GM12878 (cell line): ENCODE results near the gene UNC80. TPM values are rescaled to one million over a fixed set of nuclear protein-coding genes. Genes with fewer than 3 reads are reported as not detected.

Experiments
- ATAC-seq: fragments of 200-7000 bp; cut with Tn5 transposase; 3 replicates; pipeline ENCODE4 v1.9.1; 2020; ENCODE audit warnings: mild to moderate bottlenecking, moderate library complexity
- BruUV-seq: library from RNA; stranded (reverse); fragments of 400-500 nt; replicated peaks from 2 replicates; lab custom pipeline; 2021; lab: Mats Ljungman, UMichigan
- CTCF ChIA-PET: fragments of 300-600 bp; sonication (Branson Sonifier 250); formaldehyde crosslinking; extraction: SDS; loops from one replicate; lab custom pipeline; 2021; ENCODE audit warnings: inconsistent platforms; lab: Yijun Ruan, JAX
- POLR2A ChIA-PET: fragments of 350-600 bp; formaldehyde crosslinking; extraction: SDS; loops from one replicate; lab custom pipeline; 2021; ENCODE audit warnings: inconsistent platforms; lab: Charles Lee
- RAD21 ChIA-PET: fragments of 300-600 bp; sonication (Branson Sonifier 250); formaldehyde crosslinking; loops from one replicate; lab custom pipeline; 2023; ENCODE audit warnings: antibody characterized with exemption; ENCODE audit not compliant: unreplicated experiment; lab: Charles Lee
- SMC1A ChIA-PET: fragments of 300-600 bp; sonication (Branson Sonifier 250); formaldehyde crosslinking; loops from one replicate; lab custom pipeline; 2023; ENCODE audit not compliant: unreplicated experiment, uncharacterized antibody; lab: Charles Lee
- DNase-seq: peaks from one replicate; pipeline ENCODE4 v3.0.0-alpha.2; 2011; ENCODE audit warnings: low read depth, low spot score
- FAIRE-seq: peaks from 3 replicates; lab custom pipeline; 2011; peaks lifted over from hg19 to GRCh38; lab: Jason Lieb, UNC
- H2AFZ ChIP-seq: 2 replicates; pipeline ENCODE4 v1.6.0; 2011; ENCODE audit warnings: low read depth, low read length, control low read depth; ENCODE audit not compliant: control insufficient read depth
- H3K27ac ChIP-seq: 2 replicates; pipeline ENCODE4 v1.5.1; 2011; ENCODE audit warnings: control low read depth; ENCODE audit not compliant: control insufficient read depth, insufficient read depth
- H3K27me3 ChIP-seq, 2 experiments: replicated peaks in 1 of 2; 2 replicates each; pipeline versions ENCODE4 v1.6.0 to v1.6.1; 2011; ENCODE audit warnings: low read length in 1 of 2; ENCODE audit not compliant: control insufficient read depth in 2 of 2, insufficient read depth in 2 of 2
- H3K36me3 ChIP-seq, 2 experiments: 2 replicates each; pipeline ENCODE4 v1.5.1; 2011; ENCODE audit warnings: low read length in 1 of 2; ENCODE audit not compliant: control insufficient read depth in 2 of 2, insufficient read depth in 2 of 2
- H3K4me1 ChIP-seq: 2 replicates; pipeline ENCODE4 v1.6.1; 2011; ENCODE audit warnings: mild to moderate bottlenecking, low read length, moderate library complexity, mixed read lengths; ENCODE audit not compliant: control insufficient read depth, insufficient read depth
- H3K4me2 ChIP-seq: 2 replicates; pipeline ENCODE4 v1.6.0; 2011; ENCODE audit warnings: control low read depth; ENCODE audit not compliant: control insufficient read depth, insufficient read depth
- H3K4me3 ChIP-seq: fragments of 200-600 bp; sonication (generic); 2 replicates; pipeline ENCODE4 v1.5.1; 2016
- H3K79me2 ChIP-seq: 2 replicates; pipeline ENCODE4 v1.6.0; 2011; ENCODE audit warnings: low read length; ENCODE audit not compliant: control insufficient read depth, insufficient read depth
- H3K9ac ChIP-seq: 2 replicates; pipeline ENCODE4 v1.8.0; 2011; ENCODE audit warnings: low read length, control low read depth, mixed read lengths; ENCODE audit not compliant: control insufficient read depth, insufficient read depth
- H3K9me3 ChIP-seq: replicated peaks from 3 replicates; pipeline ENCODE4 v1.5.1; 2011; ENCODE audit warnings: mild to moderate bottlenecking, low read length; ENCODE audit not compliant: control insufficient read depth, insufficient read depth
- H4K20me1 ChIP-seq: 2 replicates; pipeline ENCODE4 v1.6.0; 2011; ENCODE audit not compliant: control insufficient read depth, insufficient read depth
- CUX1 ChIP-seq: IDR thresholded peaks from 2 replicates; pipeline ENCODE4 v1.6.1; 2012; ENCODE audit warnings: improper control_type of control experiment, low read depth, low read length; ENCODE audit not compliant: insufficient replicate concordance
- IKZF2 ChIP-seq, 2 experiments: fragments of 450-650 bp; IDR thresholded peaks; 2 replicates each; pipeline ENCODE4 v1.6.1; 2017; ENCODE audit warnings: mild to moderate bottlenecking in 2 of 2, moderate library complexity in 2 of 2
- MEF2B ChIP-seq: fragments of 450-650 bp; IDR thresholded peaks from 2 replicates; pipeline ENCODE4 v1.6.1; 2018; ENCODE audit warnings: mild to moderate bottlenecking, moderate library complexity; ENCODE audit not compliant: partially characterized antibody, poor library complexity, severe bottlenecking
- MYC ChIP-seq: IDR thresholded peaks from 2 replicates; pipeline ENCODE4 v1.6.1; 2011; ENCODE audit warnings: mild to moderate bottlenecking, low read length, moderate library complexity, inconsistent platforms; ENCODE audit not compliant: insufficient read depth, insufficient replicate concordance, insufficient read length, severe bottlenecking
- NFYA ChIP-seq: IDR thresholded peaks from 2 replicates; pipeline ENCODE4 v1.6.1; 2011; ENCODE audit warnings: low read depth, mild to moderate bottlenecking, low read length, improper control_type of control experiment, borderline replicate concordance
- PAX8 ChIP-seq: fragments of 450-650 bp; IDR thresholded peaks from 2 replicates; pipeline ENCODE4 v1.6.1; 2017; ENCODE audit warnings: mild to moderate bottlenecking, moderate library complexity
- PML ChIP-seq: IDR thresholded peaks from 2 replicates; pipeline ENCODE4 v1.6.1; 2012; ENCODE audit warnings: low read length, inconsistent platforms
- PRDM15 ChIP-seq: fragments of 450-650 bp; formaldehyde crosslinking; IDR thresholded peaks from 2 replicates; pipeline ENCODE4 v1.4.0; 2020; ENCODE audit warnings: mild to moderate bottlenecking, moderate library complexity
- RAD21 ChIP-seq: IDR thresholded peaks from 2 replicates; pipeline ENCODE4 v1.6.1; 2011; ENCODE audit warnings: mild to moderate bottlenecking, low read depth, low read length, moderate library complexity; ENCODE audit not compliant: insufficient read depth
- RBBP5 ChIP-seq: fragments of 200-600 bp; sonication (generic); conservative IDR thresholded peaks from 2 replicates; pipeline ENCODE4 v1.6.1; 2016
- SREBF2 ChIP-seq: IDR thresholded peaks from 2 replicates; pipeline ENCODE4 v1.6.1; 2012; ENCODE audit warnings: mild to moderate bottlenecking, low read length
- TARDBP ChIP-seq: IDR thresholded peaks from 2 replicates; pipeline ENCODE4 v1.6.1; 2016; ENCODE audit warnings: borderline replicate concordance
- TBL1XR1 ChIP-seq: IDR thresholded peaks from 2 replicates; pipeline ENCODE4 v1.6.1; 2012; ENCODE audit warnings: low read depth, low read length, improper control_type of control experiment
- TCF7 ChIP-seq: IDR thresholded peaks from 2 replicates; pipeline ENCODE4 v1.6.1; 2014; ENCODE audit warnings: antibody characterized with exemption, borderline replicate concordance
- ZBTB33 ChIP-seq: fragments of 450-650 bp; IDR thresholded peaks from 2 replicates; pipeline ENCODE4 v1.6.1; 2017; ENCODE audit warnings: mild to moderate bottlenecking
- WGBS: methylation state at CpG from one replicate; pipeline ENCODE4 v1.1.6; 2016; ENCODE audit warnings: low lambda C conversion rate; ENCODE audit not compliant: insufficient replicate concordance, insufficient coverage; ENCODE audit errors: missing lambda C conversion rate; 5-methylcytosine and 5-hydroxymethylcytosine counted together
- in situ Hi-C: fragments of 300-500 bp; cut with MboI; formaldehyde crosslinking; loops from 9 replicates; pipeline ENCODE4 v1.14.3; 2018; ENCODE audit warnings: mixed read lengths
- intact Hi-C: fragments of 100-400 bp; cut with micrococcal nuclease; formaldehyde crosslinking; loops from one replicate; pipeline ENCODE4 v1.14.2; 2022; ENCODE audit not compliant: unreplicated experiment
- polyA plus RNA-seq, 11 experiments: library from polyadenylated mRNA; depleted of rRNA in 4 of 11; unstranded in 6 of 11; stranded (reverse) in 5 of 11; fragments of >200 nt; fragmentation: Nextera tagmentation in 4 of 11; fragmentation: Illumina TruSeq in 1 of 11; extraction: Ambion mirVana in 4 of 11; extraction: Trizol in 1 of 11; gene quantifications; 1 replicate in 1 of 11; 2 replicates in 10 of 11; pipeline versions ENCODE4 v1.2.1 to v1.2.3, GENCODE V29; 2011 to 2016; ENCODE audit warnings: inconsistent platforms in 2 of 11, missing spikeins in 2 of 11, low read depth in 1 of 11
- total RNA-seq, 4 experiments: library from RNA; depleted of rRNA in 3 of 4; stranded (reverse); fragments of >200 nt in 3 of 4; fragmentation: Illumina TruSeq in 1 of 4; extraction: Trizol in 1 of 4; gene quantifications; 2 replicates each; pipeline versions ENCODE4 v1.2.1 to v1.2.3, GENCODE V29; 2013 to 2021

Gene UNC80
- total and polyA plus RNA-seq, 10 of the 15 experiments (the other 5 are each of a cell fraction or from before 2014, with no cell fraction given), result not detected

GRCh38 chr2:209791151-209791550, 19.5 kb downstream of the UNC80 start:
- H3K79me2 ChIP-seq, result no peaks in the 10 kb centered on the region
- no peak for DNase-seq
- H3K27ac ChIP-seq, result no peak overlapping the region
- WGBS, result 82% methylated on average over 3 of the region's 3 CpGs
- CTCF ChIA-PET, result no interaction called here
- SMC1A ChIA-PET, result interaction anchor here (0.7 kb wide), 1 partner anchor 79 kb away, joined by 3 read pairs; no protein-coding TSS in a partner anchor
- ATAC-seq, result no peak
- in situ Hi-C loops (no loop called here), intact Hi-C loops (loop anchor here (10.0 kb wide), 1 partner anchor 404 kb away; no protein-coding TSS in a partner anchor)
- no peak overlapping the region for H3K4me2 ChIP-seq
- no peak overlapping the region for H3K4me3 ChIP-seq
- no peak for FAIRE-seq
- no peak overlapping the region for H3K9ac ChIP-seq
- no peak overlapping the region for H2AFZ ChIP-seq
- no peaks in the 10 kb centered on the region for H3K4me1 ChIP-seq
- H3K27me3 ChIP-seq, result no peaks in the 10 kb centered on the region
- no peaks in the 10 kb centered on the region for H3K36me3 ChIP-seq
- POLR2A ChIA-PET, result no interaction called here
- no peaks in the 10 kb centered on the region for H3K9me3 ChIP-seq
- no TSS peak for BruUV-seq
- H4K20me1 ChIP-seq, result no peaks in the 10 kb centered on the region
- RAD21 ChIA-PET, result no interaction called here
- TF ChIP-seq TARDBP, result no peak
- TF ChIP-seq TBL1XR1, result no peak
- no peak for TF ChIP-seq ZBTB33
- TF ChIP-seq MEF2B, result no peak
- no peak for TF ChIP-seq IKZF2 (IDR thresholded peaks at IDR 0.05)
- TF ChIP-seq TCF7, result no peak
- TF ChIP-seq MYC, result no peak
- no peak for TF ChIP-seq NFYA
- TF ChIP-seq PRDM15 (CRISPR knock-in tag), result no peak
- TF ChIP-seq RBBP5, result no peak
- TF ChIP-seq SREBF2, result no peak
- TF ChIP-seq RAD21, result no peak
- no peak for TF ChIP-seq CUX1
- no peak for TF ChIP-seq PAX8
- TF ChIP-seq PML, result no peak
